Jurkat, Clone E6-1 (cell line): ENCODE measurements around the gene SLCO3A1.

ENCODE experiments used
- DNase-seq: peaks from one replicate; pipeline ENCODE4 v3.0.0-alpha.2; 2011; ENCODE audit warnings: low read depth, low spot score
- H3K4me3 ChIP-seq: 2 replicates; pipeline ENCODE4 v1.5.1; 2011; ENCODE audit warnings: mild to moderate bottlenecking, low read length, control low read depth, moderate library complexity

The SLCO3A1 gene

GRCh38 chr15:91878319-91878870, 24.9 kb downstream of the SLCO3A1 start:
- DNase-seq = no peak
- H3K4me3 ChIP-seq = no peak overlapping the region

GRCh38 chr15:91879158-91879557, 25.6 kb downstream of the SLCO3A1 start:
- no peak overlapping the region for H3K4me3 ChIP-seq

GRCh38 chr15:91880373-91880772, 26.9 kb downstream of the SLCO3A1 start:
- no peak for DNase-seq
- no peak overlapping the region for H3K4me3 ChIP-seq

More at GRCh38 chr15:91879158-91879557, 25.6 kb downstream of the SLCO3A1 start:
- DNase-seq = no peak

GRCh38 chr15:91881569-91882297, 28.2 kb downstream of the SLCO3A1 start:
- no peak overlapping the region for H3K4me3 ChIP-seq
- DNase-seq = no peak

- no peak for DNase-seq
- H3K4me3 ChIP-seq = no peak overlapping the region
Observed at GRCh38 chr15:91882858-91883586, 29.5 kb downstream of the SLCO3A1 start.

- H3K4me3 ChIP-seq = no peak overlapping the region
- no peak for DNase-seq
Observed at GRCh38 chr15:91884606-91885005, 31.1 kb downstream of the SLCO3A1 start.

GRCh38 chr15:91885054-91885453, 31.5 kb downstream of the SLCO3A1 start:
- no peak overlapping the region for H3K4me3 ChIP-seq
- DNase-seq = no peak

GRCh38 chr15:91885714-91886270, 32.3 kb downstream of the SLCO3A1 start:
- H3K4me3 ChIP-seq = no peak overlapping the region
- DNase-seq = no peak

GRCh38 chr15:91886878-91887277, 33.4 kb downstream of the SLCO3A1 start:
- no peak for DNase-seq
- no peak overlapping the region for H3K4me3 ChIP-seq

- no peak overlapping the region for H3K4me3 ChIP-seq
- no peak for DNase-seq
Observed at GRCh38 chr15:91887321-91887720, 33.8 kb downstream of the SLCO3A1 start.

GRCh38 chr15:91887921-91888373, 34.4 kb downstream of the SLCO3A1 start:
- DNase-seq = no peak
- H3K4me3 ChIP-seq = no peak overlapping the region

- DNase-seq = no peak
- H3K4me3 ChIP-seq = no peak overlapping the region
Observed at GRCh38 chr15:91889111-91889815, 35.8 kb downstream of the SLCO3A1 start.

- H3K4me3 ChIP-seq = no peak overlapping the region
Observed at GRCh38 chr15:91890614-91891013, 37.1 kb downstream of the SLCO3A1 start.

GRCh38 chr15:91891101-91891500, 37.6 kb downstream of the SLCO3A1 start:
- no peak for DNase-seq
- H3K4me3 ChIP-seq = no peak overlapping the region

More at GRCh38 chr15:91890614-91891013, 37.1 kb downstream of the SLCO3A1 start:
- DNase-seq = no peak

- no peak for DNase-seq
- no peak overlapping the region for H3K4me3 ChIP-seq
Observed at GRCh38 chr15:91891788-91892345, 38.4 kb downstream of the SLCO3A1 start.

GRCh38 chr15:91892436-91892835, 38.9 kb downstream of the SLCO3A1 start:
- H3K4me3 ChIP-seq = no peak overlapping the region
- no peak for DNase-seq

- no peak overlapping the region for H3K4me3 ChIP-seq
- DNase-seq = no peak
Observed at GRCh38 chr15:91894606-91895005, 41.1 kb downstream of the SLCO3A1 start.

GRCh38 chr15:91895051-91895450, 41.5 kb downstream of the SLCO3A1 start:
- no peak for DNase-seq
- no peak overlapping the region for H3K4me3 ChIP-seq
